Neural cell (in vitro differentiated cells): ENCODE data around the gene NACC1. TPM values are rescaled to one million over a fixed set of nuclear protein-coding genes. Genes with fewer than 3 reads are reported as not detected.

ENCODE experiments used
- H2AFZ ChIP-seq: fragments of 200-600, 300-800 bp; sonication (generic), shearing (Covaris generic); 2 replicates; pipeline ENCODE4 v1.6.0; 2014; ENCODE audit warnings: low read depth, mild to moderate bottlenecking, antibody characterized with exemption, low read length, moderate library complexity
- H3F3A ChIP-seq: fragments of 200-600 bp; shearing (Covaris generic); 2 replicates; pipeline ENCODE4 v1.6.1; 2016; ENCODE audit warnings: mild to moderate bottlenecking, moderate library complexity, mixed read lengths, antibody characterized with exemption, low read length; ENCODE audit not compliant: insufficient read depth, poor library complexity, severe bottlenecking
- H3K27ac ChIP-seq: fragments of 200-600, 300-800 bp; sonication (generic), shearing (Covaris generic); 2 replicates; pipeline ENCODE4 v1.5.1; 2014; ENCODE audit warnings: mild to moderate bottlenecking, low read length, moderate library complexity
- H3K27me3 ChIP-seq: fragments of 300-800, 200-600 bp; sonication (generic), shearing (Covaris generic); 2 replicates; pipeline ENCODE4 v1.6.0; 2014; ENCODE audit warnings: mild to moderate bottlenecking, low read depth, low read length, moderate library complexity; ENCODE audit not compliant: insufficient read depth
- H3K36me3 ChIP-seq: fragments of 300-800, 200-600 bp; sonication (generic), shearing (Covaris generic); 2 replicates; pipeline ENCODE4 v1.5.1; 2014; ENCODE audit warnings: mild to moderate bottlenecking, antibody characterized with exemption, low read length, moderate library complexity; ENCODE audit not compliant: insufficient read depth
- H3K4me2 ChIP-seq: fragments of 300-800, 200-600 bp; sonication (generic), shearing (Covaris generic); 2 replicates; pipeline ENCODE4 v1.6.0; 2014; ENCODE audit warnings: mild to moderate bottlenecking, low read length
- H3K4me3 ChIP-seq: fragments of 300-800, 200-600 bp; sonication (generic), shearing (Covaris generic); 2 replicates; pipeline ENCODE4 v1.5.1; 2014; ENCODE audit warnings: mild to moderate bottlenecking, low read length, moderate library complexity
- H3K79me2 ChIP-seq: fragments of 200-600 bp; shearing (Covaris generic); replicated peaks from 2 replicates; pipeline ENCODE4 v1.6.0; 2014; ENCODE audit warnings: mild to moderate bottlenecking, low read length, moderate library complexity; ENCODE audit not compliant: insufficient read depth
- H3K9ac ChIP-seq: fragments of 300-800, 200-600 bp; sonication (generic), shearing (Covaris generic); 2 replicates; pipeline ENCODE4 v1.6.1; 2016; ENCODE audit warnings: mild to moderate bottlenecking, low read length, mixed read lengths
- H3K9me2 ChIP-seq: fragments of 200-600 bp; shearing (Covaris generic); 2 replicates; pipeline ENCODE4 v1.6.1; 2016; ENCODE audit warnings: mild to moderate bottlenecking, low read length, mixed read lengths; ENCODE audit not compliant: insufficient read depth
- H3K9me3 ChIP-seq: fragments of 200-600, 300-800 bp; sonication (generic), shearing (Covaris generic); 2 replicates; pipeline ENCODE4 v1.6.1; 2016; ENCODE audit warnings: mild to moderate bottlenecking, mixed run types, low read length, moderate library complexity, mixed read lengths
- H4K20me1 ChIP-seq: fragments of 200-600 bp; shearing (Covaris generic); 2 replicates; pipeline ENCODE4 v1.6.1; 2016; ENCODE audit warnings: mild to moderate bottlenecking, mixed run types; ENCODE audit not compliant: insufficient read depth
- EP300 ChIP-seq: fragments of 450-650 bp; conservative IDR thresholded peaks from 2 replicates; pipeline ENCODE4 v1.6.1; 2014; ENCODE audit warnings: antibody characterized with exemption, mild to moderate bottlenecking, moderate library complexity; ENCODE audit not compliant: poor library complexity, severe bottlenecking
- EZH2 ChIP-seq: fragments of 200-600, 300-800 bp; shearing (Covaris generic), sonication (generic); IDR thresholded peaks from 2 replicates; pipeline ENCODE4 v1.6.1; 2014; ENCODE audit warnings: antibody characterized with exemption, low read length, borderline replicate concordance, mild to moderate bottlenecking; ENCODE audit not compliant: insufficient read depth, poor library complexity, severe bottlenecking
- MXI1 ChIP-seq: fragments of 450-650 bp; conservative IDR thresholded peaks from 2 replicates; pipeline ENCODE4 v1.6.1; 2014; ENCODE audit warnings: antibody characterized with exemption, mild to moderate bottlenecking; ENCODE audit not compliant: poor library complexity, severe bottlenecking
- POLR2AphosphoS5 ChIP-seq: IDR thresholded peaks from 2 replicates; pipeline ENCODE4 v1.6.1; 2012
- RAD21 ChIP-seq: fragments of 450-650 bp; conservative IDR thresholded peaks from 2 replicates; pipeline ENCODE4 v1.6.1; 2014; ENCODE audit warnings: antibody characterized with exemption, mild to moderate bottlenecking, moderate library complexity
- SMC3 ChIP-seq: fragments of 450-650 bp; conservative IDR thresholded peaks from 2 replicates; pipeline ENCODE4 v1.6.1; 2014; ENCODE audit warnings: antibody characterized with exemption, mild to moderate bottlenecking, moderate library complexity; ENCODE audit not compliant: poor library complexity
- TAF1 ChIP-seq: IDR thresholded peaks from 2 replicates; pipeline ENCODE4 v1.6.1; 2012; ENCODE audit warnings: low read depth
- polyA plus RNA-seq: library from polyadenylated mRNA; depleted of rRNA; stranded (reverse); fragments of >200 nt; gene quantifications from 2 replicates; pipeline ENCODE4 v1.2.3, GENCODE V29; 2014
- TF ChIP-seq, protein P1 (sequence below): IDR thresholded peaks from 2 replicates; pipeline ENCODE4 v1.6.1; 2012; ENCODE audit warnings: borderline replicate concordance
- TF ChIP-seq, protein P2 (sequence below): fragments of 450-650 bp; IDR thresholded peaks from 2 replicates; pipeline ENCODE4 v1.5.1; 2014; ENCODE audit warnings: antibody characterized with exemption, mild to moderate bottlenecking, moderate library complexity; ENCODE audit not compliant: poor library complexity, severe bottlenecking

NACC1 gene
- polyA plus RNA-seq, 1 donor from 2014 or later, result 16.1 TPM

DNA sequence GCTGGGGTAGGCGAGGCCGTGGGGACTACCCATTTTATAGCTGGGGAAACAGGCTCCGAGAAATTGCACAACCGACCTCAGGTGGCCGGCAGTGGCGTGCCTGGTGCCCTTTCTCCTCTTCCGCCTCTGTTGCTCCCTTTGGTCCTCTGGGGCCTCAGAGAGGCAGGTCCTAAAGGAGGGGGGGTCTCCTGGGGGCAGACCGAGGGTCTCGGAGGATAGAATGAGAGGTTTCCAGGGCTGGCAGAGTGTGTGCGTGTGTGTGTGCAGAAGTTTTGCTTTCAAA lies 20.8 kb downstream of the NACC1 start:
- Histone ChIP-seq H4K20me1 (no peaks in the 10 kb centered on the region), H3F3A (no peaks in the 10 kb centered on the region), H2AFZ (no peak overlapping the region), H3K36me3 (no peaks in the 10 kb centered on the region), H3K9me2 (no peaks in the 10 kb centered on the region), H3K27ac (no peak overlapping the region), H3K9me3 (no peaks in the 10 kb centered on the region), H3K4me3 (no peak overlapping the region), H3K9ac (no peak overlapping the region), H3K4me2 (no peak overlapping the region), H3K27me3 (no peaks in the 10 kb centered on the region), H3K79me2 (no peaks in the 10 kb centered on the region)
- TF ChIP-seq EZH2 (no peak), SMC3 (no peak), TAF1 (no peak), EP300 (no peak), MXI1 (no peak), POLR2AphosphoS5 (no peak), RAD21 (no peak)
- TF ChIP-seq, protein P1, sequence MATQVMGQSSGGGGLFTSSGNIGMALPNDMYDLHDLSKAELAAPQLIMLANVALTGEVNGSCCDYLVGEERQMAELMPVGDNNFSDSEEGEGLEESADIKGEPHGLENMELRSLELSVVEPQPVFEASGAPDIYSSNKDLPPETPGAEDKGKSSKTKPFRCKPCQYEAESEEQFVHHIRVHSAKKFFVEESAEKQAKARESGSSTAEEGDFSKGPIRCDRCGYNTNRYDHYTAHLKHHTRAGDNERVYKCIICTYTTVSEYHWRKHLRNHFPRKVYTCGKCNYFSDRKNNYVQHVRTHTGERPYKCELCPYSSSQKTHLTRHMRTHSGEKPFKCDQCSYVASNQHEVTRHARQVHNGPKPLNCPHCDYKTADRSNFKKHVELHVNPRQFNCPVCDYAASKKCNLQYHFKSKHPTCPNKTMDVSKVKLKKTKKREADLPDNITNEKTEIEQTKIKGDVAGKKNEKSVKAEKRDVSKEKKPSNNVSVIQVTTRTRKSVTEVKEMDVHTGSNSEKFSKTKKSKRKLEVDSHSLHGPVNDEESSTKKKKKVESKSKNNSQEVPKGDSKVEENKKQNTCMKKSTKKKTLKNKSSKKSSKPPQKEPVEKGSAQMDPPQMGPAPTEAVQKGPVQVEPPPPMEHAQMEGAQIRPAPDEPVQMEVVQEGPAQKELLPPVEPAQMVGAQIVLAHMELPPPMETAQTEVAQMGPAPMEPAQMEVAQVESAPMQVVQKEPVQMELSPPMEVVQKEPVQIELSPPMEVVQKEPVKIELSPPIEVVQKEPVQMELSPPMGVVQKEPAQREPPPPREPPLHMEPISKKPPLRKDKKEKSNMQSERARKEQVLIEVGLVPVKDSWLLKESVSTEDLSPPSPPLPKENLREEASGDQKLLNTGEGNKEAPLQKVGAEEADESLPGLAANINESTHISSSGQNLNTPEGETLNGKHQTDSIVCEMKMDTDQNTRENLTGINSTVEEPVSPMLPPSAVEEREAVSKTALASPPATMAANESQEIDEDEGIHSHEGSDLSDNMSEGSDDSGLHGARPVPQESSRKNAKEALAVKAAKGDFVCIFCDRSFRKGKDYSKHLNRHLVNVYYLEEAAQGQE, result no peak
- TF ChIP-seq, protein P2, sequence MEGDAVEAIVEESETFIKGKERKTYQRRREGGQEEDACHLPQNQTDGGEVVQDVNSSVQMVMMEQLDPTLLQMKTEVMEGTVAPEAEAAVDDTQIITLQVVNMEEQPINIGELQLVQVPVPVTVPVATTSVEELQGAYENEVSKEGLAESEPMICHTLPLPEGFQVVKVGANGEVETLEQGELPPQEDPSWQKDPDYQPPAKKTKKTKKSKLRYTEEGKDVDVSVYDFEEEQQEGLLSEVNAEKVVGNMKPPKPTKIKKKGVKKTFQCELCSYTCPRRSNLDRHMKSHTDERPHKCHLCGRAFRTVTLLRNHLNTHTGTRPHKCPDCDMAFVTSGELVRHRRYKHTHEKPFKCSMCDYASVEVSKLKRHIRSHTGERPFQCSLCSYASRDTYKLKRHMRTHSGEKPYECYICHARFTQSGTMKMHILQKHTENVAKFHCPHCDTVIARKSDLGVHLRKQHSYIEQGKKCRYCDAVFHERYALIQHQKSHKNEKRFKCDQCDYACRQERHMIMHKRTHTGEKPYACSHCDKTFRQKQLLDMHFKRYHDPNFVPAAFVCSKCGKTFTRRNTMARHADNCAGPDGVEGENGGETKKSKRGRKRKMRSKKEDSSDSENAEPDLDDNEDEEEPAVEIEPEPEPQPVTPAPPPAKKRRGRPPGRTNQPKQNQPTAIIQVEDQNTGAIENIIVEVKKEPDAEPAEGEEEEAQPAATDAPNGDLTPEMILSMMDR, result no peak

DNA sequence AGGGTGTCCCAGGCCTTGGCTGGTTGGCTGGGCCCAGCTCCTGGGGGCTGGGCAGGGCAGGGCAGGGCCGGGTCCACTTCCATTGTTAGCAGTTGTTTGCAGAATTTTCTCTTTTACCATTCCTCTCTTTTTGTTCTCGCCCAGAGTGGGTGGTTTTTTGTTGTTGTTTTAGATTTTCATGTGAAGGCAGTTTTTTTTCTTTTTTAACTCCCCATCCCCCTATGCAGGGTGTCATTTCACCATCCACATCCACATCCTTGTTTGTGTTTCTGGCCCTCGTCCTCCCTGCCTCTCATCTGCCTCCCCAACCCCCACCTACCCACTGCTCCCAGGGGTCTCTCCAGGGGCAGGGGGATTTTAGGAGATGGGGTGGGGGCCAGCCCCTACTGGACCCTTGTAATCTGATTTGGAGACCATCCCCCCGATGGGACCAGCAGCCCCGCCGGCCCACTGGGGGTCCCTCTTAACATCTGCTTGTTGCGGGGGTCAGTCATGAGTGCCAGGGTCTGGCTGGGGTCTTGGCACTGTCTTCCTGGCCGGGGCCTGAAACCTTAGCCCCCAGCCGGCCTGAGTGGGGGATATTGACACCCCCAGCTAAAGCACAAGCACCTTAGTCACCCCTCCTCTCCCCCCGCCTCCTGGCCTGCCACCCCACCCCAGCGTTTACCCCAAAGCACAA lies 21.7 kb downstream of the NACC1 start:
- Histone ChIP-seq H3K36me3 (no peaks in the 10 kb centered on the region), H3K9ac (no peak overlapping the region), H3K9me2 (no peaks in the 10 kb centered on the region), H3K79me2 (no peaks in the 10 kb centered on the region), H3K4me2 (no peak overlapping the region), H3K9me3 (no peaks in the 10 kb centered on the region), H4K20me1 (no peaks in the 10 kb centered on the region), H3K27me3 (no peaks in the 10 kb centered on the region), H3K4me3 (no peak overlapping the region), H3K27ac (no peak overlapping the region), H3F3A (no peaks in the 10 kb centered on the region), H2AFZ (no peak overlapping the region)
- TF ChIP-seq SMC3 (no peak), EZH2 (no peak), TAF1 (no peak), EP300 (no peak), RAD21 (no peak), POLR2AphosphoS5 (no peak), MXI1 (no peak)
- TF ChIP-seq, protein P1, result no peak
- TF ChIP-seq, protein P2, result no peak
